ENCODE data around the gene PCSK9. TPM values are rescaled to one million over a fixed set of nuclear protein-coding genes. Genes with fewer than 3 reads are reported as not detected.

The PCSK9 gene
- total and polyA plus RNA-seq, 2 experiments from 2014 or later = 77.6 to 327 TPM

GRCh38 chr1:55005351-55006140 lies 33.8 kb upstream of the PCSK9 start:
- H3K27ac ChIP-seq (ENCODE audit: low read depth) = no peak overlapping the region
- 0 out of 2 replicates have a peak overlapping the region, but pooled peaks have one; percentile 69 for H2AFZ ChIP-seq
- H3K79me2 ChIP-seq (replicated peaks; ENCODE audit: insufficient read depth) = no peaks in the 10 kb centered on the region
- H3K4me1 Mint-ChIP-seq = peaks cover 4% of the 10 kb centered on the region
- no peaks in the 10 kb centered on the region for H3K9me2 ChIP-seq (ENCODE audit: insufficient read depth)
- H3K27ac Mint-ChIP-seq = no peak overlapping the region
- TF ChIP-seq EZH2phosphoT487 (IDR thresholded peaks at IDR 0.05; ENCODE audit: unreplicated experiment) = no peak
- no peak for TF ChIP-seq POLR2AphosphoS5 (IDR thresholded peaks at IDR 0.05; ENCODE audit: low read depth)
- no peak for TF ChIP-seq STAT1 (IDR thresholded peaks at IDR 0.05; ENCODE audit: unreplicated experiment)
- TF ChIP-seq ZNF114 (CRISPR knock-in tag; IDR thresholded peaks at IDR 0.05) = no peak
- H4K20me1 ChIP-seq (replicated peaks; ENCODE audit: insufficient read depth) = no peaks in the 10 kb centered on the region
- H3F3A ChIP-seq (replicated peaks; ENCODE audit: low read depth) = no peaks in the 10 kb centered on the region
- no peak overlapping the region for H3K4me2 ChIP-seq
- H3K27me3 Mint-ChIP-seq (ENCODE audit: insufficient read depth, low read depth, poor library complexity) = no peaks in the 10 kb centered on the region
- no peak overlapping the region for H3K4me3 Mint-ChIP-seq
- H3K9me3 Mint-ChIP-seq = peaks cover 17% of the 10 kb centered on the region
- peaks cover 6% of the 10 kb centered on the region; the same call in 1 of the 2 replicates for H3K4me1 ChIP-seq (ENCODE audit: insufficient read depth)
- H3K4me3 ChIP-seq = no peak overlapping the region
- H3K36me3 ChIP-seq (ENCODE audit: insufficient read depth) = no peaks in the 10 kb centered on the region
- peaks cover 9% of the 10 kb centered on the region; the same call in 1 of the 2 replicates for H3K27me3 ChIP-seq (ENCODE audit: insufficient read depth)
- H3K36me3 Mint-ChIP-seq (ENCODE audit: low read depth) = peaks cover 9% of the 10 kb centered on the region
- ATAC-seq = peak; percentile 77
- DNase-seq (ENCODE audit: low spot score) = peak; percentile 54

GRCh38 chr1:55006931-55007330 lies 32.4 kb upstream of the PCSK9 start:
- Histone ChIP-seq H2AFZ (no peak overlapping the region), H3K4me1 (ENCODE audit: insufficient read depth) (peaks cover 16% of the 10 kb centered on the region; the same call in 1 of the 2 replicates), H3K36me3 (ENCODE audit: insufficient read depth) (no peaks in the 10 kb centered on the region), H3F3A (replicated peaks; ENCODE audit: low read depth) (no peaks in the 10 kb centered on the region), H3K79me2 (replicated peaks; ENCODE audit: insufficient read depth) (no peaks in the 10 kb centered on the region), H3K27me3 (ENCODE audit: insufficient read depth) (0 out of 2 replicates have a peak, but pooled peaks cover 4% of the 10 kb centered on the region), H4K20me1 (replicated peaks; ENCODE audit: insufficient read depth) (no peaks in the 10 kb centered on the region), H3K27ac (ENCODE audit: low read depth) (no peak overlapping the region), H3K9me2 (ENCODE audit: insufficient read depth) (no peaks in the 10 kb centered on the region), H3K4me3 (no peak overlapping the region), H3K4me2 (no peak overlapping the region)
- DNase-seq (ENCODE audit: low spot score) = no peak
- Mint-ChIP-seq H3K36me3 (ENCODE audit: low read depth) (peaks cover 9% of the 10 kb centered on the region), H3K9me3 (peaks cover 17% of the 10 kb centered on the region), H3K4me3 (no peak overlapping the region), H3K27ac (no peak overlapping the region), H3K4me1 (peaks cover 15% of the 10 kb centered on the region), H3K27me3 (ENCODE audit: insufficient read depth, low read depth, poor library complexity) (peaks cover 3% of the 10 kb centered on the region)
- ATAC-seq = no peak
- TF ChIP-seq ZNF114 (CRISPR knock-in tag; IDR thresholded peaks at IDR 0.05) (no peak), ZNF462 (CRISPR knock-in tag; IDR thresholded peaks at IDR 0.05) (no peak), EZH2 (IDR thresholded peaks at IDR 0.05; ENCODE audit: low read depth, unreplicated experiment) (no peak), ZNF331 (CRISPR knock-in tag; IDR thresholded peaks at IDR 0.05; ENCODE audit: low read depth) (no peak), POLR2AphosphoS5 (IDR thresholded peaks at IDR 0.05; ENCODE audit: low read depth) (no peak), NANOG (IDR thresholded peaks at IDR 0.05; ENCODE audit: borderline replicate concordance) (no peak), ETS1 (IDR thresholded peaks at IDR 0.05) (no peak), CTCF (conservative IDR thresholded peaks at IDR 0.05; ENCODE audit: low read depth in 2 of 2) (no peak), EZH2phosphoT487 (IDR thresholded peaks at IDR 0.05; ENCODE audit: unreplicated experiment) (no peak), STAT1 (IDR thresholded peaks at IDR 0.05; ENCODE audit: unreplicated experiment) (no peak)
